ENCODE data around the gene ERICH4. TPM values are rescaled to one million over a fixed set of nuclear protein-coding genes. Genes with fewer than 3 reads are reported as not detected.
"Not testable (repeated sequence)": the region's sequence is repeated elsewhere in the genome, so short reads cannot be mapped to it uniquely, and the experiment has no call there.

Gene ERICH4
- total RNA-seq, 6 experiments from 2014 or later: not detected

GRCh38 chr19:41430922-41431321 is 12.0 kb upstream of the ERICH4 start:
- no peaks in the 10 kb centered on the region for H3K36me3 ChIP-seq
- H3K27ac ChIP-seq: peak overlapping the region in 1 of 3 donors; percentile 69
- H3K4me1 ChIP-seq: peaks cover 0 to 15% (median 5%) of the 10 kb centered on the region in 4 donors
- no peaks in the 10 kb centered on the region for H3K27me3 ChIP-seq
- no peak for ATAC-seq
- no peak for DNase-seq
- intact Hi-C loops (cut with DNase I): no loop called here
- no peaks in the 10 kb centered on the region for H3K9me3 ChIP-seq
- TF ChIP-seq POLR2A (IDR thresholded peaks at IDR 0.05) (no peak), CTCF (IDR thresholded peaks at IDR 0.05) (no peak)
- 100% methylated on average over 2 of the region's 6 CpGs for WGBS (ENCODE audit: insufficient coverage, low coverage, low lambda C conversion rate, missing lambda C conversion rate)
- H3K4me3 ChIP-seq: no peak overlapping the region

GRCh38 chr19:41431426-41432386 is 11.2 kb upstream of the ERICH4 start:
- peak; percentile 23 for TF ChIP-seq POLR2A (IDR thresholded peaks at IDR 0.05)
- peak; percentile 35 to 56 (median 48) for TF ChIP-seq CTCF (IDR thresholded peaks at IDR 0.05)
- Histone ChIP-seq H3K36me3 (no peaks in the 10 kb centered on the region), H3K4me1 (peaks cover 0 to 15% (median 5%) of the 10 kb centered on the region in 4 donors), H3K9me3 (no peaks in the 10 kb centered on the region), H3K4me3 (no peak overlapping the region), H3K27ac (peak overlapping the region; percentile 33 to 69 (median 60)), H3K27me3 (no peaks in the 10 kb centered on the region)
- DNase-seq (peak; percentile 71 to 89 (median 81)), ATAC-seq (peak; percentile 81 to 87 (median 84))
- WGBS (ENCODE audit: insufficient coverage, low coverage, low lambda C conversion rate, missing lambda C conversion rate): 45% methylated on average over 16 of the region's 23 CpGs
- intact Hi-C loops (cut with DNase I): no loop called here

GRCh38 chr19:41433171-41433570 is 9.8 kb upstream of the ERICH4 start:
- TF ChIP-seq POLR2A (IDR thresholded peaks at IDR 0.05): no peak
- no peak for TF ChIP-seq CTCF (IDR thresholded peaks at IDR 0.05)
- H3K4me1 ChIP-seq: peaks cover 0 to 15% (median 5%) of the 10 kb centered on the region in 4 donors
- WGBS (ENCODE audit: insufficient coverage, low coverage, low lambda C conversion rate, missing lambda C conversion rate): no CpG with 5 or more reads among the region's 18 CpGs
- ATAC-seq (no peak), DNase-seq (peak in 1 of 3 donors; percentile 16)
- H3K27ac ChIP-seq: no peak overlapping the region
- H3K36me3 ChIP-seq: no peaks in the 10 kb centered on the region
- no peak overlapping the region for H3K4me3 ChIP-seq
- no peaks in the 10 kb centered on the region for H3K27me3 ChIP-seq
- intact Hi-C loops (cut with DNase I): no loop called here
- H3K9me3 ChIP-seq: no peaks in the 10 kb centered on the region

- 90% methylated on average over 2 of the region's 5 CpGs for WGBS (ENCODE audit: insufficient coverage, low coverage, low lambda C conversion rate, missing lambda C conversion rate)
- TF ChIP-seq POLR2A (IDR thresholded peaks at IDR 0.05): no peak
- no peak for TF ChIP-seq CTCF (IDR thresholded peaks at IDR 0.05)
- intact Hi-C loops (cut with DNase I): no loop called here
- peaks cover 0 to 23% (median 8%) of the 10 kb centered on the region in 4 donors for H3K4me1 ChIP-seq
- no peaks in the 10 kb centered on the region for H3K9me3 ChIP-seq
- ATAC-seq (no peak), DNase-seq (peak in 2 of 3 donors; percentile 3 to 5)
- no peak overlapping the region for H3K27ac ChIP-seq
- H3K4me3 ChIP-seq: no peak overlapping the region
- H3K27me3 ChIP-seq: no peaks in the 10 kb centered on the region
- H3K36me3 ChIP-seq: no peaks in the 10 kb centered on the region
Observed at GRCh38 chr19:41434450-41434849, 8.5 kb upstream of the ERICH4 start.

- DNase-seq: peak in 2 of 3 donors; percentile 3 to 10
- ATAC-seq; H3K27ac ChIP-seq; intact Hi-C loops (cut with DNase I); H3K9me3 ChIP-seq; H3K4me3 ChIP-seq; H3K27me3 ChIP-seq; H3K36me3 ChIP-seq: not testable (repeated sequence)
- peaks cover 0 to 23% (median 8%) of the 10 kb centered on the region in 4 donors for H3K4me1 ChIP-seq
- WGBS (ENCODE audit: insufficient coverage, low coverage, low lambda C conversion rate, missing lambda C conversion rate): no CpG with 5 or more reads among the region's 11 CpGs
Observed at GRCh38 chr19:41435376-41435775, 7.6 kb upstream of the ERICH4 start.
